ENCODE results near the gene AQP12A. TPM values are rescaled to one million over a fixed set of nuclear protein-coding genes. Genes with fewer than 3 reads are reported as not detected.
"Not testable (repeated sequence)": the region's sequence is repeated elsewhere in the genome, so short reads cannot be mapped to it uniquely, and the experiment has no call there.

Gene AQP12A, protein sequence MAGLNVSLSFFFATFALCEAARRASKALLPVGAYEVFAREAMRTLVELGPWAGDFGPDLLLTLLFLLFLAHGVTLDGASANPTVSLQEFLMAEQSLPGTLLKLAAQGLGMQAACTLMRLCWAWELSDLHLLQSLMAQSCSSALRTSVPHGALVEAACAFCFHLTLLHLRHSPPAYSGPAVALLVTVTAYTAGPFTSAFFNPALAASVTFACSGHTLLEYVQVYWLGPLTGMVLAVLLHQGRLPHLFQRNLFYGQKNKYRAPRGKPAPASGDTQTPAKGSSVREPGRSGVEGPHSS
- not detected for total RNA-seq

DNA sequence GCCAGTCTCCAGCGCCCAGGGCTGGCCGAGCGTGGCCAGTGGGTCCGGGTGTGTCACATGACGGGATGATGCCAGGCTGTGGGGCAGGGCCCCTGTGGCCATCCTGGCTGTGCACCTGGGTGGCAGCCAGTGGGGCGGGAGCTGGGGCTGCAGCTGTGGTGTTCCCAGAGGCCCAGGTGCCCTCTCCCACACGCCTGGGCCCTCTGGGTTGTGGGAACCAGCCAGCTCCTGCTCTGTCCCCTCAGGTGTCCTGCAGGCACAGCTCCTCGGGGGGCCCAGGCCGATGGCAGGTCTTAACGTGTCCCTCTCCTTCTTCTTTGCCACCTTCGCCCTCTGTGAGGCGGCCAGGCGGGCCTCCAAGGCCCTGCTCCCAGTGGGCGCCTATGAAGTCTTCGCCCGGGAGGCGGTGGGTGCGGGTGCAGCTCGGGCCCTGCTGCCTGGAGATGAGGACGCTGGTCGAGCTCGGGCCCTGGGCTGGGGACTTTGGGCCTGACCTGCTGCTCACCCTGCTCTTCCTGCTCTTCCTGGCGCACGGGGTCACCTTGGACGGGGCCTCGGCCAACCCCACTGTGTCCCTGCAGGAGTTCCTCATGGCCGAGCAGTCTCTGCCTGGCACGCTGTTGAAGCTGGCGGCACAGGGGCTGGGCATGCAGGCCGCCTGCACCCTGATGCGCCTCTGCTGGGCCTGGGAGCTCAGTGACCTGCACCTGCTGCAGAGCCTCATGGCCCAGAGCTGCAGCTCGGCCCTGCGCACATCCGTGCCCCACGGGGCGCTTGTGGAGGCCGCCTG, at the start of gene AQP12A:
Gene AQP12A, plus strand, starts transcription at position 236 of the 790 bp plus-strand sequence. Its CDS starts 48 bp downstream, at position 284.
- H3K4me3 ChIP-seq (ENCODE audit: low read length in 3 of 3); H3K9me3 ChIP-seq (ENCODE audit: control insufficient read depth in 3 of 3, low read length in 3 of 3); H3K27ac ChIP-seq (ENCODE audit: low read depth, low read length); H3K9ac ChIP-seq (ENCODE audit: low read depth in 1 of 3, low read length in 3 of 3); H3K36me3 ChIP-seq (ENCODE audit: control insufficient read depth in 3 of 3, insufficient read depth in 3 of 3, low read length in 3 of 3); H3K27me3 ChIP-seq (ENCODE audit: control insufficient read depth in 3 of 3, insufficient read depth in 3 of 3, low read length in 3 of 3); H3K4me1 ChIP-seq (ENCODE audit: control insufficient read depth in 3 of 3, insufficient read depth in 3 of 3, low read length in 3 of 3): not testable (repeated sequence)

DNA sequence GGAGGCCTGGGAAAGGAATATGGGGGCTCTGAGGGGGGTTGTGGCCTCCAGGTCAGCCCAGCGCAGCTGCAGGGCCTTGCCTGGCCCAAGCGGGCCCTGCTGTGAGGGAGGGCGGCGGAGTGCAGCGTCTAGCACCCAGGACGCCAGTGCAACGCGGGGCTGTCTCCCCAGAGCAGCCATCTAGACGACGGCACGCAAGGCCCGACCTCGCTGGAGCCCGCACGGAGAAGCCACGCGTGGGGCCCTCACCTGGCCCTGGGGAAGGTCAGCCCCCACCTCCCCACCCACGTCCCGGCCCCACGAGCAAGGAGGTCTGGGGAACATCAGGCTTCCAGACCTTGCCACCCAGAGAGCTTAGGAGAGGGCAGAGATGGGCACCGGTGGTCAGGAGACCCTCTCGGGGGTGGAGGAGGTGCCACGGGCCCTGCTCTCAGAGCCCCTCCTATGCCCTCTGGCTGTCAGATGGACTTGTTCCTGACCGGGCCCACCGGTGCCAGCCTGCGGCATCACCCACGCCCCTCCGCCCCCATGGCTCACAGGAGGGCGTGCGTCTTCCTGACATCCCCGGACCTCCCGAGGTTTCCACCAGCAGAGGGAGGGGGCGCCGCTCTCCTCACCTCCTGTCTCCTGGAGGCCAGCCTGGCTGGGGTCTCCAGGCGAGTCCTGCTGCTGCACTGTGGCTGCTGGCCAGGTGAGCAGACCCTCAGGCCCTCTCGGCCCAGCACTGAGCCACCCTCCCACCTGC, 49.4 kb upstream of the AQP12A start:
- peaks cover 12 to 15% (median 13%) of the 10 kb centered on the region in 3 donors for H3K4me1 ChIP-seq (ENCODE audit: control insufficient read depth in 3 of 3, insufficient read depth in 3 of 3, low read length in 3 of 3)
- H3K36me3 ChIP-seq (ENCODE audit: control insufficient read depth in 3 of 3, insufficient read depth in 3 of 3, low read length in 3 of 3) = no peaks in the 10 kb centered on the region
- H3K9me3 ChIP-seq (ENCODE audit: control insufficient read depth in 3 of 3, low read length in 3 of 3) = no peaks in the 10 kb centered on the region
- H3K27me3 ChIP-seq (ENCODE audit: control insufficient read depth in 3 of 3, insufficient read depth in 3 of 3, low read length in 3 of 3) = peaks cover 33 to 47% (median 45%) of the 10 kb centered on the region in 3 donors
- H3K4me3 ChIP-seq (ENCODE audit: low read length in 3 of 3) = no peak overlapping the region
- no peak overlapping the region for H3K27ac ChIP-seq (ENCODE audit: low read depth, low read length)
- H3K9ac ChIP-seq (ENCODE audit: low read depth in 1 of 3, low read length in 3 of 3) = no peak overlapping the region

DNA sequence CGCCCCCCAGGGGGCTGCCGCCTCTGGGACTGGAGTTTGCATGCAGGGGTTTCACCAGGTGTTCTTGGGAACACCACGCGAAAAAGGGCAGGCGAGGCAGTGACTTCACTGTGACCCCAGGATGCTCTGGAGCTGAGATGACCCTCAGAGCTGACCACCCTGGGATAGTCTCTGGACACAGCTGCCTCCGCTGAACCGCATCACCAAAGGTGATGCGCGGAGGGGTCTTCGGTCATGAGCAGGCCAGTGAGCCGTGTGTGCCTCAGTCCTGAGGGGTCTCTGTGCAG, 48.9 kb upstream of the AQP12A start:
- H3K4me1 ChIP-seq (ENCODE audit: control insufficient read depth in 3 of 3, insufficient read depth in 3 of 3, low read length in 3 of 3) = peaks cover 9 to 12% (median 11%) of the 10 kb centered on the region in 3 donors
- no peaks in the 10 kb centered on the region for H3K9me3 ChIP-seq (ENCODE audit: control insufficient read depth in 3 of 3, low read length in 3 of 3)
- peaks cover 35 to 51% (median 49%) of the 10 kb centered on the region in 3 donors for H3K27me3 ChIP-seq (ENCODE audit: control insufficient read depth in 3 of 3, insufficient read depth in 3 of 3, low read length in 3 of 3)
- H3K9ac ChIP-seq (ENCODE audit: low read depth in 1 of 3, low read length in 3 of 3) = no peak overlapping the region
- H3K4me3 ChIP-seq (ENCODE audit: low read length in 3 of 3) = no peak overlapping the region
- no peak overlapping the region for H3K27ac ChIP-seq (ENCODE audit: low read depth, low read length)
- no peaks in the 10 kb centered on the region for H3K36me3 ChIP-seq (ENCODE audit: control insufficient read depth in 3 of 3, insufficient read depth in 3 of 3, low read length in 3 of 3)

DNA sequence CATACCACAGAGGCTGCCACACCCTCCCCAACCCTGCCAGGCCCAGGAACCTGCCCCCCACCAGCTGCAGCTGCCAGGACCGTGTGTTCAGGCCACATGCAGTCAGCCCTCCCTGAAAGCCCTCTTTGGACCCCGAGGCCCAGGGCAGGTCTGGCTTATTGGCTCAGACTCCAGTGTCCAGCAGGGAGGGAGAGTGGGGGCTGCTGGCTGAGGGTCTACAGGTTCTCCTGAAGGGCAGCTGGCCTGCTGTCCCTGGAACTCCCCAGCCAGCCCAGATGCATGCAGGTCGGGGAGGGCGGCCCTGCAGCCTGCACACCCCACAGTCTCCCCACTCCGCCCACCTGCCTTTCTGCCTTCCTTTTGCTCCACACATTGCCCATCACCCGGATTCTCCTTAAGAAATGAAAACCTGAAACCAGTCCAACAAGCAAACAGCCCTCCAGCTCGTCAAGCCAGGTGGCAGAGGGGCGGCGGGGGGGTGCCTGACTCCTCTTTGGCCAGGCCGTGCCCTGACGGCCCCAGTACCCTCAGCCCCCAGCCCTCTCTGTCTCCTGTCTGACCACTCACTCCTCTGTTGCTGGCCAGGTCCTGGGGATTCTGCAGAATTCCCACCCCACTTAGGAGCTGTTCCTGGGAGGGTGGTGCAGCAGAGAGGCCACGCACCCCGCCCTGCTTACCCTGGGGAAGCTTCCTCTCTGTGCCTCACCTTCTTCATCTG, 48.4 kb upstream of the AQP12A start:
- no peak overlapping the region for H3K9ac ChIP-seq (ENCODE audit: low read depth in 1 of 3, low read length in 3 of 3)
- H3K4me1 ChIP-seq (ENCODE audit: control insufficient read depth in 3 of 3, insufficient read depth in 3 of 3, low read length in 3 of 3) = peaks cover 4 to 7% (median 6%) of the 10 kb centered on the region in 3 donors
- no peaks in the 10 kb centered on the region for H3K36me3 ChIP-seq (ENCODE audit: control insufficient read depth in 3 of 3, insufficient read depth in 3 of 3, low read length in 3 of 3)
- H3K27ac ChIP-seq (ENCODE audit: low read depth, low read length) = no peak overlapping the region
- no peaks in the 10 kb centered on the region for H3K9me3 ChIP-seq (ENCODE audit: control insufficient read depth in 3 of 3, low read length in 3 of 3)
- H3K4me3 ChIP-seq (ENCODE audit: low read length in 3 of 3) = no peak overlapping the region
- H3K27me3 ChIP-seq (ENCODE audit: control insufficient read depth in 3 of 3, insufficient read depth in 3 of 3, low read length in 3 of 3) = peaks cover 39 to 56% (median 52%) of the 10 kb centered on the region in 3 donors

DNA sequence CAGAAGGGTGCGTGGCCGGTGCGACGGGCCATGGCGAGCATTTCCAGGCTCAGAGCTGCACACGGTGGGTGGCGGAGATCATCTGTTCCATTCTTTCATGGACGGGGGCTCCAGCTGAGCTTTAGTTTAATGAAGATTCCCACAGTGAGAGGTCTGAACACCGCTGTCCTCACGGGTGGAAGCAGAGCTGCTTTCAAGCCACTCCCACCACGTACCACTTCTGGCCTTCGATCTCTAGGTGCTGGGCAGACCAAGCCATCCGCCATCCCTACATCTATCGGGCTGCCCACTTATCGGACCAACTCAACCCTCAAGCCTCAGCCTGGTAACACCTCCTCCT, 47.9 kb upstream of the AQP12A start:
- no peaks in the 10 kb centered on the region for H3K9me3 ChIP-seq (ENCODE audit: control insufficient read depth in 3 of 3, low read length in 3 of 3)
- H3K4me3 ChIP-seq (ENCODE audit: low read length in 3 of 3) = no peak overlapping the region
- no peak overlapping the region for H3K27ac ChIP-seq (ENCODE audit: low read depth, low read length)
- H3K9ac ChIP-seq (ENCODE audit: low read depth in 1 of 3, low read length in 3 of 3) = no peak overlapping the region
- H3K4me1 ChIP-seq (ENCODE audit: control insufficient read depth in 3 of 3, insufficient read depth in 3 of 3, low read length in 3 of 3) = peaks cover 0 to 2% (median under 1%) of the 10 kb centered on the region in 3 donors
- H3K27me3 ChIP-seq (ENCODE audit: control insufficient read depth in 3 of 3, insufficient read depth in 3 of 3, low read length in 3 of 3) = peaks cover 44 to 61% (median 57%) of the 10 kb centered on the region in 3 donors
- no peaks in the 10 kb centered on the region for H3K36me3 ChIP-seq (ENCODE audit: control insufficient read depth in 3 of 3, insufficient read depth in 3 of 3, low read length in 3 of 3)

DNA sequence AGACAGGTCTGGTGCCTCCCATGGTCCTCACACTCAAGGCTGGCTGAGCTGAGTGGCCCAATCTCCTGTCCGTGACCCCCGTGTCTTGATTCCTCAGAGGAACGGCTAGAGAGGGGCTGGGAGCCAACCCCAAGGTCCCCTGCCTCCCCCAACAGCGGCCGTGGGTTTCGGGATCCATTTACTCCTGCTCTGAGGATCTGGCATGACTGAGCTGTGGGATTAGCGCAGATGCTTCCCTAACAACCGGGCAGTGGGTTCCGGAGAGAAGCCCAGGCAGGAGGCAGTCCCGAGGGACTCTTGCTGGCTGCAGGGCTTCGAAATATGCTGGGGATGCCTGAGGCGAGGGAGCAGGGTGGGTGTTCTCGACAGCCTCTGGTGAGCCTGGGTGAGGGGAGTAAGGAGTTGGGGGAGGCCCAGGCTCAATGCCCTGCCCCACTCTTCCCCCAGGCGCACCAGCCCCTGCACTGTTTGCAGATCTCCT, 47.5 kb upstream of the AQP12A start:
- Histone ChIP-seq H3K4me1 (ENCODE audit: control insufficient read depth in 3 of 3, insufficient read depth in 3 of 3, low read length in 3 of 3) (no peaks in the 10 kb centered on the region), H3K9me3 (ENCODE audit: control insufficient read depth in 3 of 3, low read length in 3 of 3) (no peaks in the 10 kb centered on the region), H3K4me3 (ENCODE audit: low read length in 3 of 3) (no peak overlapping the region), H3K36me3 (ENCODE audit: control insufficient read depth in 3 of 3, insufficient read depth in 3 of 3, low read length in 3 of 3) (no peaks in the 10 kb centered on the region), H3K9ac (ENCODE audit: low read depth in 1 of 3, low read length in 3 of 3) (no peak overlapping the region), H3K27ac (ENCODE audit: low read depth, low read length) (no peak overlapping the region), H3K27me3 (ENCODE audit: control insufficient read depth in 3 of 3, insufficient read depth in 3 of 3, low read length in 3 of 3) (peaks cover 45 to 66% (median 60%) of the 10 kb centered on the region in 3 donors)

DNA sequence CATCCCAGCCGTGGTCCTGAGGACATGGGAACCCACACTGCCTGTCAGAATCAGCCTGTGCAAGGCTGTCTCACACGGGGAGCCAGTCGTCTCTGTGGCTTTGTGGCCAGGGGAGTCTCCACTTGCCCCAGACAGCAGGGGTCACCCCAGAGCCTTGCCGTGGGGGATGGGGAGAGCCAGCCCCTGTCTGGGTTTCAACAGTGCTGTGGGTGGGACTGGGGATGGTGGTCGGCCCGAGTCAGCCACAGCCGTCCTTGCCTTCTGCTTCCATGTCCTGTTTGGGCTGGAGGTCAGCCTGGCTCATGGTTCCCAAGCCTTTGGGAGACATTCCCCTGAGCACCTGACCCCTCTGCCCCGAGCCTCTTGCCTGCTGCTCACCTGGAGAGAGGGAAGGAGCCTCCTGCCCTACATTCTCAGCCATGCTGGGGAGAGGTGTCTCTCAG, 46.8 kb upstream of the AQP12A start:
- Histone ChIP-seq H3K9me3 (ENCODE audit: control insufficient read depth in 3 of 3, low read length in 3 of 3) (no peaks in the 10 kb centered on the region), H3K27ac (ENCODE audit: low read depth, low read length) (no peak overlapping the region), H3K27me3 (ENCODE audit: control insufficient read depth in 3 of 3, insufficient read depth in 3 of 3, low read length in 3 of 3) (peaks cover 45 to 70% (median 65%) of the 10 kb centered on the region in 3 donors), H3K36me3 (ENCODE audit: control insufficient read depth in 3 of 3, insufficient read depth in 3 of 3, low read length in 3 of 3) (no peaks in the 10 kb centered on the region), H3K9ac (ENCODE audit: low read depth in 1 of 3, low read length in 3 of 3) (no peak overlapping the region), H3K4me1 (ENCODE audit: control insufficient read depth in 3 of 3, insufficient read depth in 3 of 3, low read length in 3 of 3) (no peaks in the 10 kb centered on the region), H3K4me3 (ENCODE audit: low read length in 3 of 3) (no peak overlapping the region)

DNA sequence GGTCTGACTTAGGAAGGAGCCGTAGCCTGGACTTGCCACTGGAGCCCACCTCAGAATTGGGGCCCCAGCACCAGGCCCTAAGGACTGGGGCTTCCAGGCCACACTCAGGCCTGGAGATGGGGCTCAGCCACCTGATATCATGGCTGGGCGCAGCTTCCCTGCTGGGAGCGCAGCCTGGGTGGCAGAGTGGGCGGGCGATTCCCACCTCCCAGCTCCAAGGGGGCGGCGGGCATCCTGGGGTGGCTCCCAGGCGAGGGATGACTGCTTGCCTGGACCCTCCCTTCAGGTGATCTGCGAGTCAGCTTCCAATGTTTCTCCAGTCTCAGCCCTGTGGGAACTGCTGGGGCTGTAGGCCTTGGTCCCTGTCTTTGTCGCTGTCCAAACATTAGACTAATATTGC, 46.3 kb upstream of the AQP12A start:
- Histone ChIP-seq H3K4me1 (ENCODE audit: control insufficient read depth in 3 of 3, insufficient read depth in 3 of 3, low read length in 3 of 3) (no peaks in the 10 kb centered on the region), H3K27ac (ENCODE audit: low read depth, low read length) (no peak overlapping the region), H3K36me3 (ENCODE audit: control insufficient read depth in 3 of 3, insufficient read depth in 3 of 3, low read length in 3 of 3) (no peaks in the 10 kb centered on the region), H3K9ac (ENCODE audit: low read depth in 1 of 3, low read length in 3 of 3) (no peak overlapping the region), H3K4me3 (ENCODE audit: low read length in 3 of 3) (no peak overlapping the region), H3K9me3 (ENCODE audit: control insufficient read depth in 3 of 3, low read length in 3 of 3) (no peaks in the 10 kb centered on the region), H3K27me3 (ENCODE audit: control insufficient read depth in 3 of 3, insufficient read depth in 3 of 3, low read length in 3 of 3) (peaks cover 48 to 72% (median 68%) of the 10 kb centered on the region in 3 donors)

DNA sequence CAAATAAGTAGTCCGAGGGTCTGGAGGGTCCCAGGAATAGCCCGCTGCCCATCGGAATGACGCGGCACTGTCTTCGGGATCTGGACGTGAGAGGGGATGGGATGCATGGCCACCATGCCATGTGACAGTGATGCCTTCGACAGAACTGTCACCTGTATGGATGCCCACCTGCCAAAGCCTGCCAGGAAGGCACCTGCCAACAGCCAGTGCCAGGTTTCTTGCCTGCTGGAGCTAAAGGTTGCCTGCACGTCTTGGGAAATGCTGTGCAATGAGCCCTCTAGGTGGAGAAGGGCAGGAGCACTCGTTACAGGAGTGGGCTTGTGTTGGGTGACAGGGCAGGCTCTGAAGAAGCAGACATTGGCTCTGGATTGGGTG, 45.9 kb upstream of the AQP12A start:
- H3K4me3 ChIP-seq (ENCODE audit: low read length in 3 of 3) = no peak overlapping the region
- H3K9ac ChIP-seq (ENCODE audit: low read depth in 1 of 3, low read length in 3 of 3) = no peak overlapping the region
- no peaks in the 10 kb centered on the region for H3K9me3 ChIP-seq (ENCODE audit: control insufficient read depth in 3 of 3, low read length in 3 of 3)
- H3K27me3 ChIP-seq (ENCODE audit: control insufficient read depth in 3 of 3, insufficient read depth in 3 of 3, low read length in 3 of 3) = peaks cover 53 to 76% (median 72%) of the 10 kb centered on the region in 3 donors
- H3K27ac ChIP-seq (ENCODE audit: low read depth, low read length) = no peak overlapping the region
- no peaks in the 10 kb centered on the region for H3K4me1 ChIP-seq (ENCODE audit: control insufficient read depth in 3 of 3, insufficient read depth in 3 of 3, low read length in 3 of 3)
- no peaks in the 10 kb centered on the region for H3K36me3 ChIP-seq (ENCODE audit: control insufficient read depth in 3 of 3, insufficient read depth in 3 of 3, low read length in 3 of 3)

Measured in skeletal muscle tissue (tissue), 4 donors.